ENCODE results near the gene NDUFS7. TPM values are rescaled to one million over a fixed set of nuclear protein-coding genes. Genes with fewer than 3 reads are reported as not detected.

The NDUFS7 gene
- total and polyA plus RNA-seq, 2 donors (not counting 3 experiments of a cell fraction or from before 2014, with no cell fraction given) = 101 to 224 TPM

- no peak overlapping the region for H3K4me2 ChIP-seq (ENCODE audit: insufficient read depth, low read length)
- FAIRE-seq (no peak), DNase-seq (ENCODE audit: low read depth, low spot score) (no peak)
- no peak for TF ChIP-seq MYC (IDR thresholded peaks at IDR 0.05; ENCODE audit: low read depth, low read length)
- no peak for TF ChIP-seq EZH2 (IDR thresholded peaks at IDR 0.05; ENCODE audit: borderline replicate concordance, low read depth, low read length, severe bottlenecking)
- TF ChIP-seq, protein P1, sequence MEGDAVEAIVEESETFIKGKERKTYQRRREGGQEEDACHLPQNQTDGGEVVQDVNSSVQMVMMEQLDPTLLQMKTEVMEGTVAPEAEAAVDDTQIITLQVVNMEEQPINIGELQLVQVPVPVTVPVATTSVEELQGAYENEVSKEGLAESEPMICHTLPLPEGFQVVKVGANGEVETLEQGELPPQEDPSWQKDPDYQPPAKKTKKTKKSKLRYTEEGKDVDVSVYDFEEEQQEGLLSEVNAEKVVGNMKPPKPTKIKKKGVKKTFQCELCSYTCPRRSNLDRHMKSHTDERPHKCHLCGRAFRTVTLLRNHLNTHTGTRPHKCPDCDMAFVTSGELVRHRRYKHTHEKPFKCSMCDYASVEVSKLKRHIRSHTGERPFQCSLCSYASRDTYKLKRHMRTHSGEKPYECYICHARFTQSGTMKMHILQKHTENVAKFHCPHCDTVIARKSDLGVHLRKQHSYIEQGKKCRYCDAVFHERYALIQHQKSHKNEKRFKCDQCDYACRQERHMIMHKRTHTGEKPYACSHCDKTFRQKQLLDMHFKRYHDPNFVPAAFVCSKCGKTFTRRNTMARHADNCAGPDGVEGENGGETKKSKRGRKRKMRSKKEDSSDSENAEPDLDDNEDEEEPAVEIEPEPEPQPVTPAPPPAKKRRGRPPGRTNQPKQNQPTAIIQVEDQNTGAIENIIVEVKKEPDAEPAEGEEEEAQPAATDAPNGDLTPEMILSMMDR (IDR thresholded peaks at IDR 0.05; ENCODE audit: extremely low read depth in 1 of 2, insufficient read depth in 1 of 2, low read depth in 1 of 2, low read length in 2 of 2) = no peak
- no peak for TF ChIP-seq JUN (IDR thresholded peaks at IDR 0.05; ENCODE audit: borderline replicate concordance, insufficient read depth, insufficient read length, low read depth)
- dilution Hi-C loops (cut with MboI; ENCODE audit: extremely low pct_ligation_motif_present, low sequenced_read_pairs) = no loop called here
- no peak overlapping the region for H3K9ac ChIP-seq (replicated peaks; ENCODE audit: extremely low read depth, insufficient read depth, low read length)
- no TSS peak for BruUV-seq (replicated peaks)
- H3K27ac ChIP-seq (ENCODE audit: insufficient read depth, low read depth, low read length) = no peak overlapping the region
- H3K27me3 ChIP-seq (ENCODE audit: control insufficient read depth in 2 of 2, insufficient read depth in 2 of 2, low read length in 2 of 2) = no peaks in the 10 kb centered on the region
- peaks cover 26 to 70% of the 10 kb centered on the region in 2 experiments for H3K36me3 ChIP-seq (ENCODE audit: control insufficient read depth in 2 of 2, extremely low read depth in 1 of 2, insufficient read depth in 2 of 2, low read length in 2 of 2)
- CTCF ChIA-PET = no interaction called here
- intact Hi-C loops (cut with micrococcal nuclease) = no loop called here
- H4K20me1 ChIP-seq (replicated peaks; ENCODE audit: control insufficient read depth, extremely low read depth, insufficient read depth, low read length) = peaks cover 2% of the 10 kb centered on the region
- H3K4me3 ChIP-seq (replicated peaks in 1 of 3; ENCODE audit: insufficient read depth in 1 of 3, low read depth in 1 of 3, low read length in 3 of 3) = no peak overlapping the region
- peaks cover 55% of the 10 kb centered on the region for H3K79me2 ChIP-seq (ENCODE audit: control insufficient read depth, insufficient read depth, low read length)
- H3K9me3 ChIP-seq (replicated peaks; ENCODE audit: control insufficient read depth, insufficient read depth, low read length) = no peaks in the 10 kb centered on the region
- H2AFZ ChIP-seq (ENCODE audit: low read depth, low read length) = no peak overlapping the region
- no peaks in the 10 kb centered on the region for H3K9me1 ChIP-seq (replicated peaks; ENCODE audit: control insufficient read depth, extremely low read depth, insufficient read depth, low read length)
- POLR2A ChIA-PET = no interaction called here
- no peaks in the 10 kb centered on the region for H3K4me1 ChIP-seq (ENCODE audit: control insufficient read depth, extremely low read depth, insufficient read depth, low read length)
These were observed 39.2 kb downstream of the NDUFS7 start for GRCh38 chr19:1422943-1423342.

DNA sequence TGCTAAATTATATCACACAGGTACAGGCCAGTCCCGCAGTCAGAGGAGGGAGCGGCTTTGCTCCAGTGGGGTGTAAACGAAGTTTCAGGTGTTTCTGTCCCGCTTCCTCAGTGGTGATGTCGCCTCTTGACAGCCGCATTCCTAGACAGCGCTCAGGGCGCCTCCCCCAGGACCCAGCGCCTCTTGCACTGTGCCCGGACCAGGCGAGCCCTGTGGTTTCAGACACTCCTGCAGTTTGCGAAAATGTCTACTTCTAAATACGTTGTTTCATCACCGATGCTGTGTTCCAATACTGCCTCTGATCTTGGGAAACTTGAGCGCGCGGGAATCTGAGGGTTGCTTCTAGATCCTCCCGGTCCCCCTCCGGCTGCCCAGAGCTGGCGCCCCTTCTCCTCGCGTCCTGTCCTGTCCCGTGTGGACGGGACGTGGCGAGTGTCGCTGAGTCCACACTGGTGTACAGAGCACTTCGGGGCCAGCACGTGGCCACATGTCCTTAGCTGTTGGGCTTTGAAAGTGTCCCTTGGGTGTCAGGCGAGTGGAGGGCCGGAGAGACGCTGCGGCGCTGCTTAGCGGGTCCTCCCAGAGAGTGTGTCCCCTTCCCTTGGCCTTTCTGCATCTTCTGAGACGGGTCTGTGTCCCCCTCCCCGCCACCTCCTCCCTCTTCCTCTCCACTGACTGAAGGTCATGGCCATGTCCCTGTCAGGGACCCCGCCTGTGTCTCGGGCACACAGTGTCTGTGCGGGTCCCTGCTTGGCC lies 39.9 kb downstream of the NDUFS7 start:
- H3K9me3 ChIP-seq (replicated peaks; ENCODE audit: control insufficient read depth, insufficient read depth, low read length) = no peaks in the 10 kb centered on the region
- intact Hi-C loops (cut with micrococcal nuclease) = no loop called here
- no peak overlapping the region for H3K27ac ChIP-seq (ENCODE audit: insufficient read depth, low read depth, low read length)
- no peaks in the 10 kb centered on the region for H3K27me3 ChIP-seq (ENCODE audit: control insufficient read depth in 2 of 2, insufficient read depth in 2 of 2, low read length in 2 of 2)
- H2AFZ ChIP-seq (ENCODE audit: low read depth, low read length) = no peak overlapping the region
- dilution Hi-C loops (cut with MboI; ENCODE audit: extremely low pct_ligation_motif_present, low sequenced_read_pairs) = no loop called here
- H3K4me2 ChIP-seq (ENCODE audit: insufficient read depth, low read length) = no peak overlapping the region
- TF ChIP-seq, protein P1 (IDR thresholded peaks at IDR 0.05; ENCODE audit: extremely low read depth in 1 of 2, insufficient read depth in 1 of 2, low read depth in 1 of 2, low read length in 2 of 2) = no peak
- TF ChIP-seq GATA2 (IDR thresholded peaks at IDR 0.05; ENCODE audit: insufficient read depth, insufficient read length, low read depth, low read length) (no peak), EZH2 (IDR thresholded peaks at IDR 0.05; ENCODE audit: borderline replicate concordance, low read depth, low read length, severe bottlenecking) (no peak), POLR2AphosphoS5 (IDR thresholded peaks at IDR 0.05; ENCODE audit: insufficient read depth, low read depth, low read length) (no peak), FOS (IDR thresholded peaks at IDR 0.05; ENCODE audit: borderline replicate concordance, insufficient read depth, low read length) (no peak), POLR2A (IDR thresholded peaks at IDR 0.05; ENCODE audit: low read depth, low read length) (no peak), JUN (IDR thresholded peaks at IDR 0.05; ENCODE audit: borderline replicate concordance, insufficient read depth, insufficient read length, low read depth) (no peak), MYC (IDR thresholded peaks at IDR 0.05; ENCODE audit: low read depth, low read length) (no peak)
- TF ChIP-seq, protein P2, sequence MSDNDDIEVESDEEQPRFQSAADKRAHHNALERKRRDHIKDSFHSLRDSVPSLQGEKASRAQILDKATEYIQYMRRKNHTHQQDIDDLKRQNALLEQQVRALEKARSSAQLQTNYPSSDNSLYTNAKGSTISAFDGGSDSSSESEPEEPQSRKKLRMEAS (IDR thresholded peaks at IDR 0.05; ENCODE audit: insufficient read depth, insufficient read length) = no peak
- H3K36me3 ChIP-seq (ENCODE audit: control insufficient read depth in 2 of 2, extremely low read depth in 1 of 2, insufficient read depth in 2 of 2, low read length in 2 of 2) = peaks cover 26 to 65% of the 10 kb centered on the region in 2 experiments
- H3K9me1 ChIP-seq (replicated peaks; ENCODE audit: control insufficient read depth, extremely low read depth, insufficient read depth, low read length) = no peaks in the 10 kb centered on the region
- TSS peak; percentile 4 for BruUV-seq (replicated peaks)
- H3K4me3 ChIP-seq (replicated peaks in 1 of 3; ENCODE audit: insufficient read depth in 1 of 3, low read depth in 1 of 3, low read length in 3 of 3) = no peak overlapping the region
- DNase-seq (ENCODE audit: low read depth, low spot score) (no peak), FAIRE-seq (no peak)
- POLR2A ChIA-PET = no interaction called here
- peaks cover 2% of the 10 kb centered on the region for H4K20me1 ChIP-seq (replicated peaks; ENCODE audit: control insufficient read depth, extremely low read depth, insufficient read depth, low read length)
- CTCF ChIA-PET = no interaction called here
- H3K9ac ChIP-seq (replicated peaks; ENCODE audit: extremely low read depth, insufficient read depth, low read length) = no peak overlapping the region
- H3K79me2 ChIP-seq (ENCODE audit: control insufficient read depth, insufficient read depth, low read length) = peaks cover 48% of the 10 kb centered on the region
- no peaks in the 10 kb centered on the region for H3K4me1 ChIP-seq (ENCODE audit: control insufficient read depth, extremely low read depth, insufficient read depth, low read length)
